ENCODE data around the gene FLOT1. TPM values are rescaled to one million over a fixed set of nuclear protein-coding genes. Genes with fewer than 3 reads are reported as not detected.
A peak's percentile ranks its signal among the peaks of the same experiment; 100 is the strongest.

The FLOT1 gene
- total and polyA plus RNA-seq, 9 of the 15 experiments (the other 6 are each of a cell fraction or from before 2014, with no cell fraction given): 11.7 to 149 (median 118) TPM

DNA sequence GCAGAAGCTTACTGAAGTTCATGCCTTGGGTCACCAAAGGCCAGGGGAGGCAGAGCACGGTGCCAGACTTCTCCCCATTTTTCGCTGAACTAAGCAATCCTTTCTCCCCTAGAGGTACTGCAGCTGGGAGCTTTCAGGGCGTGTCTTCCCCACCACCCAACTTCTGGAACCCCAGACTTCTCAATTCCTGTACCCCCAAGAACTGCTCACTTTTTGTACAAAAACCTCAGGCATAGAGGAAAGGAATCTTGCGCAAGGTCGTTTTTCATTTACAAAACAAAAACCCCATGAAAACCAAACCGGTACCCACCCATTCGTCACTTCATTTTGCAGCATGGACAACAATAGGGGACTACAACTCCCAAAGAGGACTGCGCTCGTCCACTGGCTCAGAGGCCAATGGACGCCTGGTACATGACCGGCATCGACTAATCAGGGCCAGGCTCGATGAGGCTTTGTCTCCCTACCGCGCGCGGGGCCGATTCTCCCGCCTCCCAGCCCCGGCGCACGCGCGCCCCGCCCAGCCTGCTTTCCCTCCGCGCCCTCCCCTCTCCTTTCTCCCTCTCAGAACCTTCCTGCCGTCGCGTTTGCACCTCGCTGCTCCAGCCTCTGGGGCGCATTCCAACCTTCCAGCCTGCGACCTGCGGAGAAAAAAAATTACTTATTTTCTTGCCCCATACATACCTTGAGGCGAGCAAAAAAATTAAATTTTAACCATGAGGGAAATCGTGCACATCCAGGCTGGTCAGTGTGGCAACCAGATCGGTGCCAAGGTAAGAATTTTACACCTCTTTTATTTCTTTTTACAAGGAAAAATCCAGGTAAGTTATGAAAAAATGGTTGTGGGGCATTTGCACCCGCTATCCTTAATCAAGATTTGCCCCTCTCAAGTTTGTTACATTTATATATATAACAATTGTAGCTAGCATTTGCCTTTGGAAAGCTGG, 22.4 kb downstream of the FLOT1 start, which contains the start of gene TUBB (continued):
- TF ChIP-seq MAFK (IDR thresholded peaks at IDR 0.05; ENCODE audit: low read length): peak; percentile 93
- peak; percentile 91 for TF ChIP-seq KDM5B (IDR thresholded peaks at IDR 0.05; ENCODE audit: insufficient replicate concordance, low read depth, low read length)
- TF ChIP-seq ZSCAN32 (CRISPR knock-in tag; IDR thresholded peaks at IDR 0.05): no peak
- TF ChIP-seq PCBP1 (IDR thresholded peaks at IDR 0.05; ENCODE audit: low read depth, low read length, poor library complexity, severe bottlenecking): no peak
- TF ChIP-seq ZNF76 (CRISPR knock-in tag; IDR thresholded peaks at IDR 0.05; ENCODE audit: borderline replicate concordance): no peak
- no peak for TF ChIP-seq TOE1 (IDR thresholded peaks at IDR 0.05; ENCODE audit: borderline replicate concordance)
- no peak for TF ChIP-seq TOE1 (CRISPR knock-in tag; IDR thresholded peaks at IDR 0.05; ENCODE audit: borderline replicate concordance, low read depth)
- TF ChIP-seq ZNF165 (CRISPR knock-in tag; IDR thresholded peaks at IDR 0.05; ENCODE audit: borderline replicate concordance): no peak
- no peak for TF ChIP-seq ELF4 (CRISPR knock-in tag; IDR thresholded peaks at IDR 0.05)
- TF ChIP-seq RBM22 (IDR thresholded peaks at IDR 0.05; ENCODE audit: low read depth, low read length, poor library complexity, severe bottlenecking): no peak
- TF ChIP-seq GTF2A2 (tag; IDR thresholded peaks at IDR 0.05): no peak
- TF ChIP-seq, protein P1, sequence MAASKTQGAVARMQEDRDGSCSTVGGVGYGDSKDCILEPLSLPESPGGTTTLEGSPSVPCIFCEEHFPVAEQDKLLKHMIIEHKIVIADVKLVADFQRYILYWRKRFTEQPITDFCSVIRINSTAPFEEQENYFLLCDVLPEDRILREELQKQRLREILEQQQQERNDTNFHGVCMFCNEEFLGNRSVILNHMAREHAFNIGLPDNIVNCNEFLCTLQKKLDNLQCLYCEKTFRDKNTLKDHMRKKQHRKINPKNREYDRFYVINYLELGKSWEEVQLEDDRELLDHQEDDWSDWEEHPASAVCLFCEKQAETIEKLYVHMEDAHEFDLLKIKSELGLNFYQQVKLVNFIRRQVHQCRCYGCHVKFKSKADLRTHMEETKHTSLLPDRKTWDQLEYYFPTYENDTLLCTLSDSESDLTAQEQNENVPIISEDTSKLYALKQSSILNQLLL (CRISPR knock-in tag; IDR thresholded peaks at IDR 0.05; ENCODE audit: borderline replicate concordance): no peak
- no peak for TF ChIP-seq ZNF561 (CRISPR knock-in tag; conservative IDR thresholded peaks at IDR 0.05)
- TF ChIP-seq TCF3 (CRISPR knock-in tag; IDR thresholded peaks at IDR 0.05): 0 out of 2 replicates have a peak, but pooled peaks have one; percentile 4
- TF ChIP-seq, protein P2, sequence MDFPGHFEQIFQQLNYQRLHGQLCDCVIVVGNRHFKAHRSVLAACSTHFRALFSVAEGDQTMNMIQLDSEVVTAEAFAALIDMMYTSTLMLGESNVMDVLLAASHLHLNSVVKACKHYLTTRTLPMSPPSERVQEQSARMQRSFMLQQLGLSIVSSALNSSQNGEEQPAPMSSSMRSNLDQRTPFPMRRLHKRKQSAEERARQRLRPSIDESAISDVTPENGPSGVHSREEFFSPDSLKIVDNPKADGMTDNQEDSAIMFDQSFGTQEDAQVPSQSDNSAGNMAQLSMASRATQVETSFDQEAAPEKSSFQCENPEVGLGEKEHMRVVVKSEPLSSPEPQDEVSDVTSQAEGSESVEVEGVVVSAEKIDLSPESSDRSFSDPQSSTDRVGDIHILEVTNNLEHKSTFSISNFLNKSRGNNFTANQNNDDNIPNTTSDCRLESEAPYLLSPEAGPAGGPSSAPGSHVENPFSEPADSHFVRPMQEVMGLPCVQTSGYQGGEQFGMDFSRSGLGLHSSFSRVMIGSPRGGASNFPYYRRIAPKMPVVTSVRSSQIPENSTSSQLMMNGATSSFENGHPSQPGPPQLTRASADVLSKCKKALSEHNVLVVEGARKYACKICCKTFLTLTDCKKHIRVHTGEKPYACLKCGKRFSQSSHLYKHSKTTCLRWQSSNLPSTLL (IDR thresholded peaks at IDR 0.05): no peak
- no peak for TF ChIP-seq SRSF9 (IDR thresholded peaks at IDR 0.05; ENCODE audit: borderline replicate concordance, low read depth, low read length)
- TF ChIP-seq, protein P3, sequence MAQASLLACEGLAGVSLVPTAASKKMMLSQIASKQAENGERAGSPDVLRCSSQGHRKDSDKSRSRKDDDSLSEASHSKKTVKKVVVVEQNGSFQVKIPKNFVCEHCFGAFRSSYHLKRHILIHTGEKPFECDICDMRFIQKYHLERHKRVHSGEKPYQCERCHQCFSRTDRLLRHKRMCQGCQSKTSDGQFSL (CRISPR knock-in tag; IDR thresholded peaks at IDR 0.05): no peak
- TF ChIP-seq, protein P3 (tag; IDR thresholded peaks at IDR 0.05): no peak
